ENCODE results near the gene GPR137.

Gene GPR137

DNA sequence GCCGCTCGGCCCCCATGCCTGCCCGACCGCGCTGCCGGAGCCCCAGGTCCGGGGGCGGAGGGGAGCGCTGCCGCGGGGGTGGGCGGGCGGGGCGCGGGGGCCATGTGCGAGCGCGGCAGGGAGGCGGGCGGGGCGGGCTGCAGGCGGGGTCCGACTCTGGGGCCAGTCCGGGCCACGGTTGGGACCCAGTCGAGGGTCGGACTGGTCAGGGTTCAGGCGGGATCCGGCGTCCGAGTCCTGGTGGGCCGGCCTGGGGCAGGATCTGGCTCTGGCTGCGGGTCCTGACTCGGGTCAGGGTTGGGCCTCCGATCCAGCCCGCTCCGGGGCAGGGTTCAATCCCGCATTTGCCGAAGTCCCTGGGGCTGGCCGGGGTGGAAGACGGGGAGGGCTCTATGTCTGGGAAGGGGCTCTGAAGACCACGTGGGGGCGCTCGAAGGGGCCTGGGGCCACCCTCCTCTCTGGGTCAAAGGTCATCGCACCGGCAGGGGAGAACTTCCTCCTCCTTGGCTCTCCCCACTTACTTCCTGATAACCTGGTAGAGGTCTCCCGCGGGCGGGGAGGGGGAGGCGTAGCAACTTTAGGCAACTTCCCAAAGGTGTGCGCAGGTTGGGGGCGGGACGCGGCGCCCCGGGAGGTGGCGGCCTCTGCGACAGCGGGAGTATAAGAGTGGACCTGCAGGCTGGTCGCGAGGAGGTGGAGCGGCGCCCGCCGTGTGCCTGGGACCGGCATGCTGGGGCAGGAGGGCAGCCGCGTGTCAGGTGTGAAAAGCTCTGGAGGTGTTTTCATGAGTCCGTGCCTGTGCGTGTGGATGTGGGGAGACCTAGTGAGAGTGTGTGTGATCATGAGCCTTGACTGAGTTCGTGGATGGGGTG lies 20.3 kb downstream of the GPR137 start (continued):
- TF ChIP-seq, protein P1, sequence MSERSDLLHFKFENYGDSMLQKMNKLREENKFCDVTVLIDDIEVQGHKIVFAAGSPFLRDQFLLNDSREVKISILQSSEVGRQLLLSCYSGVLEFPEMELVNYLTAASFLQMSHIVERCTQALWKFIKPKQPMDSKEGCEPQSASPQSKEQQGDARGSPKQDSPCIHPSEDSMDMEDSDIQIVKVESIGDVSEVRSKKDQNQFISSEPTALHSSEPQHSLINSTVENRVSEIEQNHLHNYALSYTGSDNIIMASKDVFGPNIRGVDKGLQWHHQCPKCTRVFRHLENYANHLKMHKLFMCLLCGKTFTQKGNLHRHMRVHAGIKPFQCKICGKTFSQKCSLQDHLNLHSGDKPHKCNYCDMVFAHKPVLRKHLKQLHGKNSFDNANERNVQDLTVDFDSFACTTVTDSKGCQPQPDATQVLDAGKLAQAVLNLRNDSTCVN (tag by site-specific recombination; optimal IDR thresholded peaks at IDR 0.05): peak; percentile 41
- TF ChIP-seq, protein P2, sequence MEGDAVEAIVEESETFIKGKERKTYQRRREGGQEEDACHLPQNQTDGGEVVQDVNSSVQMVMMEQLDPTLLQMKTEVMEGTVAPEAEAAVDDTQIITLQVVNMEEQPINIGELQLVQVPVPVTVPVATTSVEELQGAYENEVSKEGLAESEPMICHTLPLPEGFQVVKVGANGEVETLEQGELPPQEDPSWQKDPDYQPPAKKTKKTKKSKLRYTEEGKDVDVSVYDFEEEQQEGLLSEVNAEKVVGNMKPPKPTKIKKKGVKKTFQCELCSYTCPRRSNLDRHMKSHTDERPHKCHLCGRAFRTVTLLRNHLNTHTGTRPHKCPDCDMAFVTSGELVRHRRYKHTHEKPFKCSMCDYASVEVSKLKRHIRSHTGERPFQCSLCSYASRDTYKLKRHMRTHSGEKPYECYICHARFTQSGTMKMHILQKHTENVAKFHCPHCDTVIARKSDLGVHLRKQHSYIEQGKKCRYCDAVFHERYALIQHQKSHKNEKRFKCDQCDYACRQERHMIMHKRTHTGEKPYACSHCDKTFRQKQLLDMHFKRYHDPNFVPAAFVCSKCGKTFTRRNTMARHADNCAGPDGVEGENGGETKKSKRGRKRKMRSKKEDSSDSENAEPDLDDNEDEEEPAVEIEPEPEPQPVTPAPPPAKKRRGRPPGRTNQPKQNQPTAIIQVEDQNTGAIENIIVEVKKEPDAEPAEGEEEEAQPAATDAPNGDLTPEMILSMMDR (tag by site-specific recombination; IDR thresholded peaks at IDR 0.05): peak; percentile 64
- TF ChIP-seq KLF8 (tag by site-specific recombination; IDR thresholded peaks at IDR 0.05) (no peak), ZNF624 (tag by site-specific recombination; IDR thresholded peaks at IDR 0.05) (no peak), ZNF600 (tag by site-specific recombination; IDR thresholded peaks at IDR 0.05) (no peak), ZNF112 (tag by site-specific recombination; IDR thresholded peaks at IDR 0.05) (no peak), EGR2 (tag by site-specific recombination; IDR thresholded peaks at IDR 0.05; ENCODE audit: low read depth) (peak; percentile 35; the same call in 1 of the 2 replicates), ZNF843 (tag by site-specific recombination; IDR thresholded peaks at IDR 0.05) (no peak), SP2 (tag by site-specific recombination; IDR thresholded peaks at IDR 0.05) (peak; percentile 52; the same call in 1 of the 2 replicates), ZBTB1 (tag by site-specific recombination; IDR thresholded peaks at IDR 0.05) (no peak), SP7 (tag by site-specific recombination; IDR thresholded peaks at IDR 0.05) (no peak), ZNF324 (tag by site-specific recombination; IDR thresholded peaks at IDR 0.05) (no peak), ZNF510 (tag by site-specific recombination; IDR thresholded peaks at IDR 0.05; ENCODE audit: insufficient replicate concordance) (no peak), ZNF677 (tag by site-specific recombination; IDR thresholded peaks at IDR 0.05) (no peak), ZSCAN23 (tag by site-specific recombination; IDR thresholded peaks at IDR 0.05) (no peak), ZNF366 (tag by site-specific recombination; conservative IDR thresholded peaks at IDR 0.05) (0 out of 2 replicates have a peak, but pooled peaks have one; percentile 9), ZNF571 (tag by site-specific recombination; IDR thresholded peaks at IDR 0.05) (no peak), ZNF423 (tag by site-specific recombination; IDR thresholded peaks at IDR 0.05) (no peak), GLIS1 (tag by site-specific recombination; IDR thresholded peaks at IDR 0.05) (peak; percentile 89), ZNF23 (tag by site-specific recombination; IDR thresholded peaks at IDR 0.05; ENCODE audit: borderline replicate concordance) (no peak), ZNF433 (tag by site-specific recombination; IDR thresholded peaks at IDR 0.05; ENCODE audit: low read depth) (no peak), ZNF658 (tag by site-specific recombination; IDR thresholded peaks at IDR 0.05) (no peak), ZNF157 (tag by site-specific recombination; IDR thresholded peaks at IDR 0.05) (no peak), ZFP41 (tag by site-specific recombination; IDR thresholded peaks at IDR 0.05; ENCODE audit: borderline replicate concordance) (no peak), ZNF221 (tag by site-specific recombination; IDR thresholded peaks at IDR 0.05; ENCODE audit: borderline replicate concordance) (no peak), KLF7 (tag by site-specific recombination; IDR thresholded peaks at IDR 0.05; ENCODE audit: borderline replicate concordance) (no peak), ZFHX2 (tag by site-specific recombination; conservative IDR thresholded peaks at IDR 0.05) (peak; percentile 35; the same call in 1 of the 2 replicates)
- TF ChIP-seq, protein P3, sequence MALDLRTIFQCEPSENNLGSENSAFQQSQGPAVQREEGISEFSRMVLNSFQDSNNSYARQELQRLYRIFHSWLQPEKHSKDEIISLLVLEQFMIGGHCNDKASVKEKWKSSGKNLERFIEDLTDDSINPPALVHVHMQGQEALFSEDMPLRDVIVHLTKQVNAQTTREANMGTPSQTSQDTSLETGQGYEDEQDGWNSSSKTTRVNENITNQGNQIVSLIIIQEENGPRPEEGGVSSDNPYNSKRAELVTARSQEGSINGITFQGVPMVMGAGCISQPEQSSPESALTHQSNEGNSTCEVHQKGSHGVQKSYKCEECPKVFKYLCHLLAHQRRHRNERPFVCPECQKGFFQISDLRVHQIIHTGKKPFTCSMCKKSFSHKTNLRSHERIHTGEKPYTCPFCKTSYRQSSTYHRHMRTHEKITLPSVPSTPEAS (tag by site-specific recombination; IDR thresholded peaks at IDR 0.05): no peak
- TF ChIP-seq, protein P4, sequence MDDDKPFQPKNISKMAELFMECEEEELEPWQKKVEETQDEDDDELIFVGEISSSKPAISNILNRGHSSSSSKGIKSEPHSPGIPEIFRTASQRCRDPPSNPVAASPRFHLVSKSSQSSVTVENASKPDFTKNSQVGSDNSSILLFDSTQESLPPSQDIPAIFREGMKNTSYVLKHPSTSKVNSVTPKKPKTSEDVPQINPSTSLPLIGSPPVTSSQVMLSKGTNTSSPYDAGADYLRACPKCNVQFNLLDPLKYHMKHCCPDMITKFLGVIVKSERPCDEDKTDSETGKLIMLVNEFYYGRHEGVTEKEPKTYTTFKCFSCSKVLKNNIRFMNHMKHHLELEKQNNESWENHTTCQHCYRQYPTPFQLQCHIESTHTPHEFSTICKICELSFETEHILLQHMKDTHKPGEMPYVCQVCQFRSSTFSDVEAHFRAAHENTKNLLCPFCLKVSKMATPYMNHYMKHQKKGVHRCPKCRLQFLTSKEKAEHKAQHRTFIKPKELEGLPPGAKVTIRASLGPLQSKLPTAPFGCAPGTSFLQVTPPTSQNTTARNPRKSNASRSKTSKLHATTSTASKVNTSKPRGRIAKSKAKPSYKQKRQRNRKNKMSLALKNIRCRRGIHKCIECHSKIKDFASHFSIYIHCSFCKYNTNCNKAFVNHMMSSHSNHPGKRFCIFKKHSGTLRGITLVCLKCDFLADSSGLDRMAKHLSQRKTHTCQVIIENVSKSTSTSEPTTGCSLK (tag by site-specific recombination; IDR thresholded peaks at IDR 0.05): no peak
- TF ChIP-seq, protein P5, sequence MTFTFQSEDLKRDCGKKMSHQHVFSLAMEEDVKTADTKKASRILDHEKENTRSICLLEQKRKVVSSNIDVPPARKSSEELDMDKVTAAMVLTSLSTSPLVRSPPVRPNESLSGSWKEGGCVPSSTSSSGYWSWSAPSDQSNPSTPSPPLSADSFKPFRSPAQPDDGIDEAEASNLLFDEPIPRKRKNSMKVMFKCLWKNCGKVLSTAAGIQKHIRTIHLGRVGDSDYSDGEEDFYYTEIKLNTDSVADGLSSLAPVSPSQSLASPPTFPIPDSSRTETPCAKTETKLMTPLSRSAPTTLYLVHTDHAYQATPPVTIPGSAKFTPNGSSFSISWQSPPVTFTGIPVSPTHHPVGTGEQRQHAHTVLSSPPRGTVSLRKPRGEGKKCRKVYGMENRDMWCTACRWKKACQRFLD (tag by site-specific recombination; IDR thresholded peaks at IDR 0.05): no peak
- TF ChIP-seq, protein P6, sequence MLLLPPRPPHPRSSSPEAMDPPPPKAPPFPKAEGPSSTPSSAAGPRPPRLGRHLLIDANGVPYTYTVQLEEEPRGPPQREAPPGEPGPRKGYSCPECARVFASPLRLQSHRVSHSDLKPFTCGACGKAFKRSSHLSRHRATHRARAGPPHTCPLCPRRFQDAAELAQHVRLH (tag by site-specific recombination; IDR thresholded peaks at IDR 0.05): no peak
